Chondrocyte (in vitro differentiated cells): ENCODE data around the gene FMR1. TPM values are rescaled to one million over a fixed set of nuclear protein-coding genes. Genes with fewer than 3 reads are reported as not detected.
A peak's percentile ranks its signal among the peaks of the same experiment; 100 is the strongest.

Source experiments
- DNase-seq: peaks from one replicate; pipeline ENCODE4 v3.0.0; 2021; ENCODE audit warnings: mixed read lengths, low spot score
- H3K27ac Mint-ChIP-seq: one replicate; pipeline ENCODE4 v1.8.0; 2021; ENCODE audit warnings: mild to moderate bottlenecking, moderate library complexity, mixed read lengths; ENCODE audit not compliant: unreplicated experiment
- H3K27me3 Mint-ChIP-seq: 2 replicates; pipeline ENCODE4 v1.8.0; 2021; ENCODE audit warnings: low read depth, mixed read lengths
- H3K36me3 Mint-ChIP-seq: 2 replicates; pipeline ENCODE4 v1.8.0; 2021; ENCODE audit warnings: low read depth, mixed read lengths
- H3K4me1 Mint-ChIP-seq: 2 replicates; pipeline ENCODE4 v1.8.0; 2021; ENCODE audit warnings: low read depth, mild to moderate bottlenecking, mixed read lengths
- H3K4me3 Mint-ChIP-seq: one replicate; pipeline ENCODE4 v1.8.0; 2021; ENCODE audit warnings: mild to moderate bottlenecking, moderate library complexity, mixed read lengths; ENCODE audit not compliant: unreplicated experiment
- H3K9me3 Mint-ChIP-seq: 2 replicates; pipeline ENCODE4 v1.8.0; 2021; ENCODE audit warnings: low read depth, mixed read lengths
- total RNA-seq: library from RNA; stranded (reverse); gene quantifications from 3 replicates; pipeline ENCODE4 v1.2.1, GENCODE V29; 2021
- TF ChIP-seq, protein P1 (sequence below): fragments of 200-600 bp; sonication (generic); IDR thresholded peaks from 2 replicates; pipeline ENCODE4 v1.5.0; 2021; ENCODE audit warnings: antibody characterized with exemption, mild to moderate bottlenecking, moderate library complexity

FMR1 gene
- total RNA-seq, 1 donor from 2014 or later, result 34.6 TPM

DNA sequence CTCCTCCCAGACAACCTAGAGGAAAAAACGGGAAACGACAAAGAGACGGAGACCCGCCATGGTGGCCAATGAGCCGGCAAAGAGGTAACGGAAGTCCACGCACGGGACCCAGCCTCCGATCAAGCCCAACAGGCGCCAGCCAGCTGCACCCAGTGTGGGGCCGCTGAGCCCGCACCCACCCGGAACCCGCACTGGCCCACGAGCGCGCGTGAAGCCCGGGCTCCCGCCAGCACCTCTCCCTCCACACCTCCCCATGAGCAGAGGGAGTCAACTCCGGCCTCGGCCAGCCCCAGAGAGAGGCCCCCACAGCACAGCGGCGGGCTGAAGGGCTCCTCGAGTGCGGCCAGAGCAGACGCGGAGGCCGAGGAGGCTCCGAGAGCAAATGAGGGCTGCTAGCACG, 14.6 kb upstream of the FMR1 start:
- Mint-ChIP-seq H3K36me3 (no peaks in the 10 kb centered on the region), H3K9me3 (peaks cover 6% of the 10 kb centered on the region), H3K27ac (no peak overlapping the region), H3K27me3 (no peaks in the 10 kb centered on the region), H3K4me3 (no peak overlapping the region), H3K4me1 (peaks cover 49% of the 10 kb centered on the region)
- TF ChIP-seq, protein P1, sequence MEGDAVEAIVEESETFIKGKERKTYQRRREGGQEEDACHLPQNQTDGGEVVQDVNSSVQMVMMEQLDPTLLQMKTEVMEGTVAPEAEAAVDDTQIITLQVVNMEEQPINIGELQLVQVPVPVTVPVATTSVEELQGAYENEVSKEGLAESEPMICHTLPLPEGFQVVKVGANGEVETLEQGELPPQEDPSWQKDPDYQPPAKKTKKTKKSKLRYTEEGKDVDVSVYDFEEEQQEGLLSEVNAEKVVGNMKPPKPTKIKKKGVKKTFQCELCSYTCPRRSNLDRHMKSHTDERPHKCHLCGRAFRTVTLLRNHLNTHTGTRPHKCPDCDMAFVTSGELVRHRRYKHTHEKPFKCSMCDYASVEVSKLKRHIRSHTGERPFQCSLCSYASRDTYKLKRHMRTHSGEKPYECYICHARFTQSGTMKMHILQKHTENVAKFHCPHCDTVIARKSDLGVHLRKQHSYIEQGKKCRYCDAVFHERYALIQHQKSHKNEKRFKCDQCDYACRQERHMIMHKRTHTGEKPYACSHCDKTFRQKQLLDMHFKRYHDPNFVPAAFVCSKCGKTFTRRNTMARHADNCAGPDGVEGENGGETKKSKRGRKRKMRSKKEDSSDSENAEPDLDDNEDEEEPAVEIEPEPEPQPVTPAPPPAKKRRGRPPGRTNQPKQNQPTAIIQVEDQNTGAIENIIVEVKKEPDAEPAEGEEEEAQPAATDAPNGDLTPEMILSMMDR, result no peak
- DNase-seq, result peak; percentile 87

DNA sequence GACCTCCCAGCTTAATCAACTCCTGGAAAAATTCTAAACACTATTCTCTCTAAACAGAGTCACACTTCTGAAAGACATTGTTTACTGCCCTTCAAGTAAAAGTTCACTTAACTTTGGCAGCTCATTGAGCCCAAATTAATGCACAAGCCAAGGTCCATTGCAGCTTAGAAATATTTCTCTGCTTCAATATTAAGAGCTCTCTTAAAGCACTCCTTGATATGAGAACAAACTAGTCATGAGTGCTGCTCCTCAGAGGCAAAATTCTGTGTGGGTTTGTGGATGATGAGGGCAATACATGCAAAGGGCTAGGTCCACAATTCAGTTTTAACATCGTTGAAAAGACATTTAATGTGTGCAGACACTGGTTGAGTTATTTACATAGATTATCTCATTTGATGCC, 12.8 kb upstream of the FMR1 start:
- peaks cover 47% of the 10 kb centered on the region for H3K4me1 Mint-ChIP-seq
- TF ChIP-seq, protein P1, result no peak
- H3K27ac Mint-ChIP-seq, result no peak overlapping the region
- H3K4me3 Mint-ChIP-seq, result no peak overlapping the region
- DNase-seq, result no peak
- H3K36me3 Mint-ChIP-seq, result no peaks in the 10 kb centered on the region
- no peaks in the 10 kb centered on the region for H3K27me3 Mint-ChIP-seq
- peaks cover 6% of the 10 kb centered on the region for H3K9me3 Mint-ChIP-seq

DNA sequence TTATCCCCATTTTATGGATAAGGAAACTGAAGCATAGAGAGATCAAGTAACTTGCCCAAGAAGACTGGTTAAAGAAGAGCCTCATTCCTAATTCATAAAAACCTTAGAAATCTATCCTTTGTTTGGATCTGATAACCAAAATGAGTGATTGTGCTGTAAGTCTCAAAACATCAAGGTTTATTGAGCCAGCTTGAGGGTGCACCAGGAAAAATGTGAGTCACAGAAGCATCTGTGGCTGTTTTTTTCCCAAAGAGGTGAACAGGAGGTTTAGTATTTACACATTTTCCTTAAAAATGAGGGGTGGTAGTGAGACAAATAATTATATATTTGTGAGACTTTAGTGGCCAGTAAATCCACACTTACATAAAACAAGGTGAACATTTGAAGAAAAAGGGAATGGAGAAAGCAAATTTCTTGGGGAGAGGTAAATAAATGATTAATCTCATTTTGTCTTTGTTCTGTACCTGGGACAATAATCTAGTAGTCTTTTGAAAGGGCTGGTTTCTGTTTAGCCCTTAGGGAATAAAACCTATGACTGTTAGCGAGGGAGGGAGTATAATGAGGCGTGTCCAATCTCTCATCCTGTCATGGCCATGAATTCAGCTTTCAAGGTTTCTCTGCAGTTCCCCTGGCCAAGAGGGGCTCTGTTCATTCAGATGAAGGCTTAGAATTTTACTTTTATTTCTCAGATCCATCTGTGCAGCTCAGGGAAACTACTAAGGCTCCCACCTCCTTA, 12.2 kb upstream of the FMR1 start:
- no peak overlapping the region for H3K4me3 Mint-ChIP-seq
- peaks cover 6% of the 10 kb centered on the region for H3K9me3 Mint-ChIP-seq
- DNase-seq, result no peak
- TF ChIP-seq, protein P1, result no peak
- H3K27ac Mint-ChIP-seq, result no peak overlapping the region
- H3K4me1 Mint-ChIP-seq, result peaks cover 41% of the 10 kb centered on the region
- no peaks in the 10 kb centered on the region for H3K27me3 Mint-ChIP-seq
- H3K36me3 Mint-ChIP-seq, result no peaks in the 10 kb centered on the region

DNA sequence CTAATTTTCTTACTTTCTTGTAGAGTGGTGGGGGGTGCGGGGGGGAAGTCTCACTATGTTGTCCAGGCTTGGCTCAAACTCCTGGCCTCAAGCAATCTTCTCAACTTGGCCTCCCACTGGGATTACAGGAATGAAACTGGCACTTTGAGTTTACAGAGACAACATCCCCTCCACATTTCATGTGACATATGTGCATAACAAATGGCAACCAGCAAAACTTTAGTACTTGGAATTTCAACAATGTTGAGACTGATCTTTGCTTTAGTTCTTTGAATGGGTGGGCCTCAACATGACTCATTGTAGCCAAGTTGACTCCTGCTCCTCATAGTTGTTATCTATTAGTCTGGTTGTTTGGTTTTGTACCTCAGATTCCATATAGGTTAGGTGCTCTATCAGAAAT, 11.4 kb upstream of the FMR1 start:
- TF ChIP-seq, protein P1, result no peak
- Mint-ChIP-seq H3K27me3 (no peaks in the 10 kb centered on the region), H3K36me3 (no peaks in the 10 kb centered on the region), H3K9me3 (peaks cover 6% of the 10 kb centered on the region), H3K27ac (no peak overlapping the region), H3K4me3 (no peak overlapping the region), H3K4me1 (peaks cover 33% of the 10 kb centered on the region)
- no peak for DNase-seq

DNA sequence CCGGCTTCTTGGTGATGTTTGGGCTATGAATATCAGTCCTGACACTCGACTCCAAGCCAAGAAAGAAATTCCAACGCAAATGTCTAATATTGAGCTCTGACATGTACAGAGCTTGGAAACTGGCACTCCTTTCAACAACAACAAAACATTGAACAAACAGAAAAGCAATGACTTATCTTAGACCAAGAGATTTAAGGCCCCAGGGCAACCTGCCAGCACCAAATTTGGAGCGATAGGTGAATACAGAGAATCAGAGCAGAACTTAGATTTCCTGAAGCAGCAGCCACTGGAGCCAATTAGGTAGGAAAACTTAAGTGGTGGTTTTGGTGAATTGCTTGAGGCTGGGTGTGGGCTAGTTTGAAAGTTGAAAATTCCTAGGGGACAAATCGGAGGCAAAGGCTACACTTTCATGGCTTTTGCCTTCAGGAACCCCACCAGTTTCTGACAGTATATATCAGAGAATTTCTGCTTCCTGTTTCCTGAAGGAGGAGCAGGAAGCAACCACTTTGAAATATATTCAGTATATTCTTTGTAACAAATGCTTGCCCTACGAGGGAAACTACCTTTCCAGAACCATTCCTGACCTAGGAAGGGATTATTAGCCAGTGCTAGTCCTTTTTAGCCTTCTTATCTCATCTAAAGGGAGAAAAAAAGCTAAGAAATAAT, 10.1 kb upstream of the FMR1 start:
- Mint-ChIP-seq H3K27ac (no peak overlapping the region), H3K4me3 (no peak overlapping the region), H3K27me3 (no peaks in the 10 kb centered on the region), H3K4me1 (peaks cover 28% of the 10 kb centered on the region), H3K36me3 (no peaks in the 10 kb centered on the region), H3K9me3 (peaks cover 6% of the 10 kb centered on the region)
- TF ChIP-seq, protein P1, result no peak
- no peak for DNase-seq
